Thoracic aorta (tissue), 2 donors: Measurements from ENCODE around the gene MB21D2. TPM values are rescaled to one million over a fixed set of nuclear protein-coding genes. Genes with fewer than 3 reads are reported as not detected.

Source experiments
- ATAC-seq: fragments of 150-250 bp; one replicate; pipeline ENCODE4 v1.8.0; 2017; ENCODE audit warnings: low read depth; ENCODE audit not compliant: insufficient number of reproducible peaks, low FRiP score
- DNase-seq: peaks from one replicate; pipeline ENCODE4 v3.0.0-alpha.2; 2020; ENCODE audit warnings: low spot score
- H3K27ac ChIP-seq, 2 donors: fragments of 200-600 bp; sonication (generic); 1 replicate in 1 of 2; 2 replicates in 1 of 2; pipeline ENCODE4 v1.5.1; 2016; ENCODE audit warnings: mild to moderate bottlenecking in 2 of 2, moderate library complexity in 2 of 2
- H3K27me3 ChIP-seq: fragments of 200-600 bp; sonication (generic); replicated peaks from 2 replicates; pipeline ENCODE4 v1.6.0; 2016; ENCODE audit warnings: mild to moderate bottlenecking; ENCODE audit not compliant: insufficient read depth
- H3K36me3 ChIP-seq: fragments of 200-600 bp; sonication (generic); one replicate; pipeline ENCODE4 v1.5.1; 2016
- H3K4me1 ChIP-seq, 2 donors: fragments of 200-600 bp; sonication (generic); 1 replicate in 1 of 2; 2 replicates in 1 of 2; pipeline versions ENCODE4 v1.5.1 to v1.6.0; 2016; ENCODE audit warnings: low read depth in 2 of 2, mild to moderate bottlenecking in 1 of 2; ENCODE audit not compliant: control insufficient read depth in 1 of 2
- H3K4me3 ChIP-seq: fragments of 200-600 bp; sonication (generic); 2 replicates; pipeline ENCODE4 v1.5.1; 2016; ENCODE audit warnings: mild to moderate bottlenecking
- H3K9me3 ChIP-seq: fragments of 200-600 bp; sonication (generic); 2 replicates; pipeline ENCODE4 v1.5.1; 2016
- CTCF ChIP-seq: fragments of 200-600 bp; sonication (generic); IDR thresholded peaks from one replicate; pipeline ENCODE4 v1.5.1; 2019; ENCODE audit warnings: antibody characterized with exemption
- total RNA-seq, 2 donors: library from RNA; depleted of rRNA; stranded (reverse); fragments of >200 nt; gene quantifications; one replicate each; pipeline versions ENCODE4 v1.1.0 to v1.2.3, GENCODE V29; 2016

Gene MB21D2
- total RNA-seq, 2 donors from 2014 or later, result 4.9 to 6.4 TPM

DNA sequence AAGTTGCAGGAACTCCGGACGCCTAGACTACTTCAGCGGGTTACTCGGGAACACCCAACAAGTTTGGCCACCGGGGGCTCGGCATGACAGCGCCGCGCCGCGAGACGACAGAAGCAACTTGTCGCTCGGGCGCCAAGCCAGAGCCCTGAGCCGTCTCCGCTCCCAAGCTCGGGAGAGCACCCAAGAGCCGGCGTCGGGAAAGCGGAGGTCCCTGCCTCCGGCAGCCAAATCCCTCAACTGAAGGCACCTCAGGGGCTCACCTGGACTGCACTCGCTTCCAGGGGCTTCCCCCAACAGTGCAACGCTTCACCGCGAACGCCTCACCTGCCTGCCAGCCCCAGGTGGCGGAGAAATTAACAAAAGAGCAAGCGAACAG is 640 bp downstream of the MB21D2 start:
- H3K4me1 ChIP-seq, result peaks cover 7 to 23% of the 10 kb centered on the region in 2 donors
- no peaks in the 10 kb centered on the region for H3K36me3 ChIP-seq
- H3K27ac ChIP-seq, result peak overlapping the region; percentile 69 to 88
- H3K9me3 ChIP-seq, result no peaks in the 10 kb centered on the region
- no peak for ATAC-seq
- H3K4me3 ChIP-seq, result peak overlapping the region; percentile 92
- no peak for TF ChIP-seq CTCF
- no peaks in the 10 kb centered on the region for H3K27me3 ChIP-seq
- no peak for DNase-seq

DNA sequence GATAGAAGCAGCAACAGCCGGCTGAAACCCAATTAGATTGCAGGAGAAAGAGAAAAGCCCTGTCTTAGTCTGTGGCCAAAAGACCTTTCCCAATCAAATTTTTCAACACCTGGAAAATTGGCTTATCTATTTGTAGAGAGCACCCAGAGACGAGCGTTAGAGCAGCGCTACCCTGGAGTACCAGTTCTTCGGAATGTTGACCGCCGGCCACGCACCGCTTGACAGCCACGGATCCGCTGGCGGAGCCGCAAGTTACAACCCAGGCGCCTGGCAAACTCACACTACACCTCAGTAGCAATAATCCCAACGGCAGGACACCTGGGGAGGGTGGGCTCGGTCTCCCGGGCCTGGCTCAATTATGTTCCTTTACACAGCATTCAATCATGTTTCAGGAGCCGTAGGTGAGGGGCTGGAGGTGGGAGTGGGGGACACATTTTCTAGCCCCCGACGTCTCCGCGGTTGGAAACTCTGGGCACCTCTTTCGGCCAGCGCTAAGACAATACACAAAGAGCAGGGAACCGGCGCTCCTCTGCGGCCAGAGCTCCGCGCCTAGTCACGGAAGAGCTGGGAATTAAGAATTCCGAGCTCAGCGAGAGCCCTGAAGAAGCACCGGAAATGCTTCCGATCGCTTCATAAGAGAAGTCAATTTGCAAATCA is 1.2 kb downstream of the MB21D2 start:
- H3K9me3 ChIP-seq, result no peaks in the 10 kb centered on the region
- H3K36me3 ChIP-seq, result no peaks in the 10 kb centered on the region
- H3K27me3 ChIP-seq, result no peaks in the 10 kb centered on the region
- DNase-seq, result no peak
- peaks cover 7 to 21% of the 10 kb centered on the region in 2 donors for H3K4me1 ChIP-seq
- no peak for ATAC-seq
- peak overlapping the region; percentile 69 to 88 for H3K27ac ChIP-seq
- TF ChIP-seq CTCF, result no peak
- peak overlapping the region; percentile 92 for H3K4me3 ChIP-seq

- peak overlapping the region; percentile 1 for H3K4me3 ChIP-seq
- no peak overlapping the region for H3K27ac ChIP-seq
- H3K9me3 ChIP-seq, result no peaks in the 10 kb centered on the region
- DNase-seq, result no peak
- H3K36me3 ChIP-seq, result no peaks in the 10 kb centered on the region
- peaks cover 7 to 21% of the 10 kb centered on the region in 2 donors for H3K4me1 ChIP-seq
- no peaks in the 10 kb centered on the region for H3K27me3 ChIP-seq
- no peak for ATAC-seq
- no peak for TF ChIP-seq CTCF
Measured at GRCh38 chr3:192915722-192916121, 1.9 kb downstream of the MB21D2 start.

GRCh38 chr3:192915304-192915703 is 2.4 kb downstream of the MB21D2 start:
- Histone ChIP-seq H3K27ac (no peak overlapping the region), H3K4me3 (peak overlapping the region; percentile 1), H3K4me1 (peaks cover 7 to 21% of the 10 kb centered on the region in 2 donors), H3K36me3 (no peaks in the 10 kb centered on the region), H3K9me3 (no peaks in the 10 kb centered on the region), H3K27me3 (no peaks in the 10 kb centered on the region)
- no peak for DNase-seq
- no peak for TF ChIP-seq CTCF
- no peak for ATAC-seq

- no peak overlapping the region for H3K27ac ChIP-seq
Measured at GRCh38 chr3:192914848-192915247, 2.8 kb downstream of the MB21D2 start.

More at GRCh38 chr3:192914848-192915247, 2.8 kb downstream of the MB21D2 start:
- Histone ChIP-seq H3K36me3 (no peaks in the 10 kb centered on the region), H3K4me3 (no peak overlapping the region), H3K27me3 (no peaks in the 10 kb centered on the region), H3K9me3 (no peaks in the 10 kb centered on the region), H3K4me1 (peaks cover 7 to 21% of the 10 kb centered on the region in 2 donors)
- no peak for ATAC-seq
- no peak for TF ChIP-seq CTCF
- DNase-seq, result no peak
